Astrocyte of the cerebellum (primary cell): ENCODE data around the gene PILRA.
A peak's percentile ranks its signal among the peaks of the same experiment; 100 is the strongest.

Experiments
- DNase-seq: peaks from one replicate; pipeline ENCODE4 v3.0.0-alpha.2; 2011; ENCODE audit warnings: low read depth
- H3K4me3 ChIP-seq: 2 replicates; pipeline ENCODE4 v1.5.1; 2011; ENCODE audit warnings: mild to moderate bottlenecking, low read depth, low read length, moderate library complexity
- CTCF ChIP-seq: IDR thresholded peaks from 2 replicates; pipeline ENCODE4 v1.5.1; 2012; ENCODE audit warnings: low read length, low read depth, moderate library complexity, mild to moderate bottlenecking; ENCODE audit errors: missing control alignments
- in situ Hi-C: cut with HindIII; loops from 2 replicates; pipeline ENCODE4 v1.10.0; 2017; ENCODE audit warnings: low sequenced_read_pairs

The PILRA gene

GRCh38 chr7:100401811-100402210 is 28.5 kb downstream of the PILRA start:
- no peak overlapping the region for H3K4me3 ChIP-seq
- in situ Hi-C loops: no loop called here
- no peak for TF ChIP-seq CTCF
- no peak for DNase-seq

GRCh38 chr7:100402241-100402640 is 29.0 kb downstream of the PILRA start:
- in situ Hi-C loops: no loop called here
- no peak for DNase-seq
- H3K4me3 ChIP-seq: no peak overlapping the region
- TF ChIP-seq CTCF: no peak

GRCh38 chr7:100406767-100407166 is 33.5 kb downstream of the PILRA start:
- TF ChIP-seq CTCF: peak; percentile 12
- in situ Hi-C loops: no loop called here
- no peak overlapping the region for H3K4me3 ChIP-seq
- DNase-seq: peak; percentile 38

GRCh38 chr7:100407285-100408180 is 34.2 kb downstream of the PILRA start:
- DNase-seq: peak; percentile 64
- TF ChIP-seq CTCF: peak; percentile 74
- no peak overlapping the region for H3K4me3 ChIP-seq
- in situ Hi-C loops: no loop called here

- no peak for TF ChIP-seq CTCF
- DNase-seq: no peak
- in situ Hi-C loops: loop anchor here (5.0 kb wide), 1 partner anchor 64 kb away; no protein-coding TSS in a partner anchor
- H3K4me3 ChIP-seq: no peak overlapping the region
Observed at GRCh38 chr7:100411101-100411500, 37.8 kb downstream of the PILRA start.

GRCh38 chr7:100413346-100413745 is 40.1 kb downstream of the PILRA start:
- no peak overlapping the region for H3K4me3 ChIP-seq
- TF ChIP-seq CTCF: no peak
- in situ Hi-C loops: loop anchor here (5.0 kb wide), 1 partner anchor 66 kb away; no protein-coding TSS in a partner anchor
- DNase-seq: no peak
